Tibial nerve (tissue), 3 donors: ENCODE data around the gene ANOS1.

Experiments
- POLR2A ChIP-seq, 2 donors: fragments of 450-650 bp; IDR thresholded peaks; one replicate each; pipeline ENCODE4 v1.6.1; 2017; ENCODE audit warnings: antibody characterized with exemption in 2 of 2, mild to moderate bottlenecking in 2 of 2, moderate library complexity in 2 of 2
- TF ChIP-seq, protein P1 (sequence below), 5 experiments: fragments of 200-600 bp in 3 of 5; fragments of 450-650 bp in 2 of 5; sonication (generic) in 3 of 5; IDR thresholded peaks; one replicate each; pipeline ENCODE4 v1.5.1; 2016 to 2019; ENCODE audit warnings: antibody characterized with exemption in 5 of 5, mild to moderate bottlenecking in 3 of 5, moderate library complexity in 2 of 5

DNA sequence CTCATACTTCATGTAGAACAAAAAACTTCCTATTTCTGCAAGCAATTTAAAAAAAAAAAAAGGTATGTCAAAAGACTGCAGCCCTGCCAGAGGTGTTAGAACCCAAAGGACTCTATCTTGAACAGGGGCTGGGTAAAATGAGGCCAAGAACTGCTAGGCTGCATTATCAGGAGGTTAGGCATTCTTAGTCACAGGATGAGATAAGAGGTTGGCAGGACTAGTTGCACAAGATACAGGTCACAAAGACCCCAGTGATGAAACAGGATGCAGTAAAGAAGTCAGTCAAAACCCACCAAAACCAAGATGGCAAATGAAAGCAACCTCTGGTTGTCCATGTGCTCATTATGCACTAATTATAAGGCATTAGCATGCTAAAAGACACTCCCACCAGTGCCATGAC lies 104.1 kb downstream of the ANOS1 start:
- TF ChIP-seq, protein P1, sequence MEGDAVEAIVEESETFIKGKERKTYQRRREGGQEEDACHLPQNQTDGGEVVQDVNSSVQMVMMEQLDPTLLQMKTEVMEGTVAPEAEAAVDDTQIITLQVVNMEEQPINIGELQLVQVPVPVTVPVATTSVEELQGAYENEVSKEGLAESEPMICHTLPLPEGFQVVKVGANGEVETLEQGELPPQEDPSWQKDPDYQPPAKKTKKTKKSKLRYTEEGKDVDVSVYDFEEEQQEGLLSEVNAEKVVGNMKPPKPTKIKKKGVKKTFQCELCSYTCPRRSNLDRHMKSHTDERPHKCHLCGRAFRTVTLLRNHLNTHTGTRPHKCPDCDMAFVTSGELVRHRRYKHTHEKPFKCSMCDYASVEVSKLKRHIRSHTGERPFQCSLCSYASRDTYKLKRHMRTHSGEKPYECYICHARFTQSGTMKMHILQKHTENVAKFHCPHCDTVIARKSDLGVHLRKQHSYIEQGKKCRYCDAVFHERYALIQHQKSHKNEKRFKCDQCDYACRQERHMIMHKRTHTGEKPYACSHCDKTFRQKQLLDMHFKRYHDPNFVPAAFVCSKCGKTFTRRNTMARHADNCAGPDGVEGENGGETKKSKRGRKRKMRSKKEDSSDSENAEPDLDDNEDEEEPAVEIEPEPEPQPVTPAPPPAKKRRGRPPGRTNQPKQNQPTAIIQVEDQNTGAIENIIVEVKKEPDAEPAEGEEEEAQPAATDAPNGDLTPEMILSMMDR (IDR thresholded peaks at IDR 0.05): no peak
- TF ChIP-seq POLR2A (IDR thresholded peaks at IDR 0.05): no peak
